ENCODE measurements around the gene NOP16. TPM values are rescaled to one million over a fixed set of nuclear protein-coding genes. Genes with fewer than 3 reads are reported as not detected.

NOP16 gene
- total and polyA plus RNA-seq, 2 of the 13 experiments (the other 11 are each of a cell fraction or from before 2014, with no cell fraction given): 43.3 to 48.4 TPM

- no peak for TF ChIP-seq KIAA2018 (CRISPR knock-in tag; IDR thresholded peaks at IDR 0.05; ENCODE audit: borderline replicate concordance)
- peak; percentile 84; the same call in 1 of the 2 replicates for TF ChIP-seq MYPOP (CRISPR knock-in tag; IDR thresholded peaks at IDR 0.05)
- TF ChIP-seq IRF9 (CRISPR knock-in tag; IDR thresholded peaks at IDR 0.05; ENCODE audit: borderline replicate concordance): no peak; the same call in 1 of the 2 replicates
- TF ChIP-seq HNRNPUL1 (IDR thresholded peaks at IDR 0.05; ENCODE audit: low read depth, low read length): no peak
- TF ChIP-seq DNMT1 (CRISPR knock-in tag; IDR thresholded peaks at IDR 0.05): peak; percentile 95
- TF ChIP-seq ZNF7 (CRISPR knock-in tag; IDR thresholded peaks at IDR 0.05): no peak
- TF ChIP-seq ZNF501 (CRISPR knock-in tag; IDR thresholded peaks at IDR 0.05): no peak
- no peak for TF ChIP-seq ZBTB1 (CRISPR knock-in tag; IDR thresholded peaks at IDR 0.05; ENCODE audit: borderline replicate concordance)
- no peak for TF ChIP-seq ZNF251 (CRISPR knock-in tag; IDR thresholded peaks at IDR 0.05)
- TF ChIP-seq ZNF354B (CRISPR knock-in tag; IDR thresholded peaks at IDR 0.05): no peak
- peak; percentile 91 for TF ChIP-seq ZNF768 (CRISPR knock-in tag; IDR thresholded peaks at IDR 0.05)
- no peak for TF ChIP-seq ZZZ3 (CRISPR knock-in tag; IDR thresholded peaks at IDR 0.05; ENCODE audit: borderline replicate concordance)
- TF ChIP-seq SP140L (CRISPR knock-in tag; IDR thresholded peaks at IDR 0.05; ENCODE audit: borderline replicate concordance): no peak
- no peak for TF ChIP-seq HNF1B (CRISPR knock-in tag; IDR thresholded peaks at IDR 0.05)
- peak; percentile 63 for TF ChIP-seq ZNF777 (CRISPR knock-in tag; IDR thresholded peaks at IDR 0.05)
- no peak for TF ChIP-seq MAFK (conservative IDR thresholded peaks at IDR 0.05 in 1 of 2, IDR thresholded peaks at IDR 0.05 in 1 of 2; ENCODE audit: low read length in 2 of 2)
Measured at GRCh38 chr5:176415952-176416924, 27.8 kb upstream of the NOP16 start, which contains the start of gene CLTB (continued).
